Measurements from ENCODE around the gene UNCX. TPM values are rescaled to one million over a fixed set of nuclear protein-coding genes. Genes with fewer than 3 reads are reported as not detected.
A peak's percentile ranks its signal among the peaks of the same experiment; 100 is the strongest.

Gene UNCX
- total and polyA plus RNA-seq, 2 experiments from 2014 or later, result not detected

GRCh38 chr7:1225441-1226185, 7.1 kb upstream of the UNCX start:
- DNase-seq (ENCODE audit: low spot score) (peak; percentile 67), ATAC-seq (peak; percentile 36)
- Mint-ChIP-seq H3K27me3 (ENCODE audit: insufficient read depth, low read depth, poor library complexity) (peaks cover 92% of the 10 kb centered on the region), H3K27ac (no peak overlapping the region), H3K9me3 (no peaks in the 10 kb centered on the region; the same call in 2 of the 3 replicates), H3K36me3 (ENCODE audit: low read depth) (no peaks in the 10 kb centered on the region), H3K4me1 (peaks cover 30% of the 10 kb centered on the region), H3K4me3 (peak overlapping the region; percentile 38; the same call in 2 of the 3 replicates)
- TF ChIP-seq ZNF462 (CRISPR knock-in tag; IDR thresholded peaks at IDR 0.05) (no peak), REST (IDR thresholded peaks at IDR 0.05; ENCODE audit: unreplicated experiment) (no peak), EZH2phosphoT487 (IDR thresholded peaks at IDR 0.05; ENCODE audit: unreplicated experiment) (peak; percentile 54), EZH2 (IDR thresholded peaks at IDR 0.05; ENCODE audit: low read depth, unreplicated experiment) (peak; percentile 91), CTCF (conservative IDR thresholded peaks at IDR 0.05; ENCODE audit: low read depth in 2 of 2) (peak; percentile 80 to 91), NANOG (IDR thresholded peaks at IDR 0.05; ENCODE audit: borderline replicate concordance) (no peak)
- H3K9me2 ChIP-seq (ENCODE audit: insufficient read depth), result no peaks in the 10 kb centered on the region
- H3K27me3 ChIP-seq (ENCODE audit: insufficient read depth), result peaks cover 93% of the 10 kb centered on the region
- peak overlapping the region; percentile 45 for H3K4me3 ChIP-seq
- no peak overlapping the region for H2AFZ ChIP-seq
- peak overlapping the region; percentile 73 for H3K4me2 ChIP-seq
- peaks cover 6% of the 10 kb centered on the region; the same call in 1 of the 2 replicates for H3F3A ChIP-seq (replicated peaks; ENCODE audit: low read depth)
- H3K27ac ChIP-seq (ENCODE audit: low read depth), result no peak overlapping the region
- no peaks in the 10 kb centered on the region for H3K79me2 ChIP-seq (replicated peaks; ENCODE audit: insufficient read depth)
- no peaks in the 10 kb centered on the region for H3K36me3 ChIP-seq (ENCODE audit: insufficient read depth)
- peaks cover 46% of the 10 kb centered on the region for H3K4me1 ChIP-seq (ENCODE audit: insufficient read depth)
- H4K20me1 ChIP-seq (replicated peaks; ENCODE audit: insufficient read depth), result 0 out of 2 replicates have a peak, but pooled peaks cover 17% of the 10 kb centered on the region
